HepG2 (cell line): Measurements from ENCODE around the gene PRKAR1B. TPM values are rescaled to one million over a fixed set of nuclear protein-coding genes. Genes with fewer than 3 reads are reported as not detected.
A peak's percentile ranks its signal among the peaks of the same experiment; 100 is the strongest.

ENCODE experiments used
- DRAP1 ChIP-seq: IDR thresholded peaks from 2 replicates; pipeline ENCODE4 v1.6.1; 2016; ENCODE audit warnings: missing genetic modification reagents, missing compliant biosample characterization
- HNRNPL ChIP-seq: fragments of 200-400 bp; formaldehyde crosslinking; IDR thresholded peaks from 2 replicates; pipeline ENCODE4 v1.6.1; 2017; ENCODE audit warnings: mild to moderate bottlenecking, low read depth, low read length
- LCORL ChIP-seq, 2 experiments: fragments of 450-650 bp in 1 of 2; sonication (generic) in 1 of 2; formaldehyde crosslinking in 1 of 2; IDR thresholded peaks; 2 replicates each; pipeline versions ENCODE4 v1.5.0 to v1.6.1; 2017 to 2020; ENCODE audit warnings: antibody characterized with exemption in 1 of 2, missing genetic modification reagents in 1 of 2
- NFYB ChIP-seq: sonication (generic); formaldehyde crosslinking; IDR thresholded peaks from 2 replicates; pipeline ENCODE4 v1.4.0; 2020; ENCODE audit warnings: missing genetic modification reagents
- NR3C1 ChIP-seq: sonication (generic); formaldehyde crosslinking; IDR thresholded peaks from 2 replicates; pipeline ENCODE4 v1.4.0; 2020; ENCODE audit warnings: missing genetic modification reagents
- PLRG1 ChIP-seq: fragments of 450-650 bp; conservative IDR thresholded peaks from 2 replicates; pipeline ENCODE4 v1.6.1; 2016
- SMC3 ChIP-seq: IDR thresholded peaks from 2 replicates; pipeline ENCODE4 v1.6.1; 2011; ENCODE audit warnings: low read length, improper control_type of control experiment
- SNAPC4 ChIP-seq: sonication (generic); formaldehyde crosslinking; IDR thresholded peaks from 2 replicates; pipeline ENCODE4 v1.4.0; 2020; ENCODE audit warnings: mild to moderate bottlenecking, missing genetic modification reagents
- TOPORS ChIP-seq: sonication (generic); formaldehyde crosslinking; IDR thresholded peaks from 2 replicates; pipeline ENCODE4 v1.8.0; 2023; ENCODE audit warnings: mild to moderate bottlenecking, missing genetic modification reagents
- ZFP36 ChIP-seq: fragments of 150-350 bp; IDR thresholded peaks from 2 replicates; pipeline ENCODE4 v1.6.1; 2018; ENCODE audit warnings: borderline replicate concordance, low read length, low read depth; ENCODE audit not compliant: partially characterized antibody
- ZNF260 ChIP-seq: sonication (generic); formaldehyde crosslinking; IDR thresholded peaks from 2 replicates; pipeline ENCODE4 v1.4.0; 2020; ENCODE audit warnings: missing genetic modification reagents, low read depth, mild to moderate bottlenecking, borderline replicate concordance
- ZNF263 ChIP-seq: sonication (generic); formaldehyde crosslinking; IDR thresholded peaks from 2 replicates; pipeline ENCODE4 v1.4.0; 2020; ENCODE audit warnings: missing genetic modification reagents
- ZNF276 ChIP-seq: sonication (generic); formaldehyde crosslinking; IDR thresholded peaks from 2 replicates; pipeline ENCODE4 v1.4.0; 2020; ENCODE audit warnings: mild to moderate bottlenecking, low read depth, missing genetic modification reagents
- ZNF30 ChIP-seq: sonication (generic); formaldehyde crosslinking; IDR thresholded peaks from 2 replicates; pipeline ENCODE4 v1.5.0; 2020; ENCODE audit warnings: mild to moderate bottlenecking, missing genetic modification reagents
- ZNF414 ChIP-seq: sonication (generic); formaldehyde crosslinking; IDR thresholded peaks from 2 replicates; pipeline ENCODE4 v1.5.0; 2020; ENCODE audit warnings: missing genetic modification reagents
- ZNF713 ChIP-seq: sonication (generic); formaldehyde crosslinking; IDR thresholded peaks from 2 replicates; pipeline ENCODE4 v1.4.0; 2020; ENCODE audit warnings: mild to moderate bottlenecking, missing genetic modification reagents
- polyA plus RNA-seq, 8 experiments: library from polyadenylated mRNA; depleted of rRNA in 3 of 8; stranded (reverse) in 7 of 8; unstranded in 1 of 8; fragments of >200 nt; fragmentation: Illumina TruSeq in 4 of 8; extraction: Trizol in 4 of 8; gene quantifications; 2 replicates each; pipeline versions ENCODE4 v1.2.1 to v1.2.3, GENCODE V29; 2011 to 2016; ENCODE audit warnings: low read depth in 4 of 8, missing spikeins in 1 of 8, mixed read lengths in 1 of 8; ENCODE audit not compliant: insufficient read depth in 1 of 8
- total RNA-seq, 5 experiments: library from RNA; depleted of rRNA; stranded (reverse); fragments of >200 nt; fragmentation: Illumina TruSeq; extraction: Trizol; gene quantifications; 2 replicates each; pipeline ENCODE4 v1.2.3, GENCODE V29; 2016; ENCODE audit warnings: low read depth in 1 of 5

Gene PRKAR1B
- total and polyA plus RNA-seq, 2 of the 13 experiments (the other 11 are each of a cell fraction or from before 2014, with no cell fraction given), result 7.9 to 28.2 TPM

- TF ChIP-seq TOPORS (CRISPR knock-in tag), result no peak
- no peak for TF ChIP-seq SMC3
- TF ChIP-seq PLRG1, result no peak
- 0 out of 2 replicates have a peak, but pooled peaks have one; percentile 67 for TF ChIP-seq ZNF414 (CRISPR knock-in tag)
- TF ChIP-seq SNAPC4, result peak; percentile 18; the same call in 1 of the 2 replicates
- no peak for TF ChIP-seq ZNF276
- TF ChIP-seq ZNF713 (CRISPR knock-in tag), result no peak
- TF ChIP-seq NFYB, result no peak
- TF ChIP-seq NR3C1, result no peak
- no peak for TF ChIP-seq ZFP36
- TF ChIP-seq DRAP1 (CRISPR knock-in tag), result no peak
- no peak for TF ChIP-seq LCORL (IDR thresholded peaks at IDR 0.05)
- TF ChIP-seq LCORL (CRISPR knock-in tag; IDR thresholded peaks at IDR 0.05), result no peak; the same call in 1 of the 2 replicates
- TF ChIP-seq HNRNPL, result peak; percentile 43; the same call in 1 of the 2 replicates
- TF ChIP-seq ZNF263 (CRISPR knock-in tag), result peak; percentile 62; the same call in 1 of the 2 replicates
- no peak for TF ChIP-seq ZNF260 (CRISPR knock-in tag)
- TF ChIP-seq ZNF30, result no peak
Observed at GRCh38 chr7:617614-618538, 109.2 kb downstream of the PRKAR1B start (continued).
